Measurements from ENCODE around the gene ASIC3. TPM values are rescaled to one million over a fixed set of nuclear protein-coding genes. Genes with fewer than 3 reads are reported as not detected.
"Not testable (repeated sequence)": the region's sequence is repeated elsewhere in the genome, so short reads cannot be mapped to it uniquely, and the experiment has no call there.

The ASIC3 gene
- total RNA-seq, 6 experiments from 2014 or later = 0.53 to 1.2 (median 1.2) TPM

DNA sequence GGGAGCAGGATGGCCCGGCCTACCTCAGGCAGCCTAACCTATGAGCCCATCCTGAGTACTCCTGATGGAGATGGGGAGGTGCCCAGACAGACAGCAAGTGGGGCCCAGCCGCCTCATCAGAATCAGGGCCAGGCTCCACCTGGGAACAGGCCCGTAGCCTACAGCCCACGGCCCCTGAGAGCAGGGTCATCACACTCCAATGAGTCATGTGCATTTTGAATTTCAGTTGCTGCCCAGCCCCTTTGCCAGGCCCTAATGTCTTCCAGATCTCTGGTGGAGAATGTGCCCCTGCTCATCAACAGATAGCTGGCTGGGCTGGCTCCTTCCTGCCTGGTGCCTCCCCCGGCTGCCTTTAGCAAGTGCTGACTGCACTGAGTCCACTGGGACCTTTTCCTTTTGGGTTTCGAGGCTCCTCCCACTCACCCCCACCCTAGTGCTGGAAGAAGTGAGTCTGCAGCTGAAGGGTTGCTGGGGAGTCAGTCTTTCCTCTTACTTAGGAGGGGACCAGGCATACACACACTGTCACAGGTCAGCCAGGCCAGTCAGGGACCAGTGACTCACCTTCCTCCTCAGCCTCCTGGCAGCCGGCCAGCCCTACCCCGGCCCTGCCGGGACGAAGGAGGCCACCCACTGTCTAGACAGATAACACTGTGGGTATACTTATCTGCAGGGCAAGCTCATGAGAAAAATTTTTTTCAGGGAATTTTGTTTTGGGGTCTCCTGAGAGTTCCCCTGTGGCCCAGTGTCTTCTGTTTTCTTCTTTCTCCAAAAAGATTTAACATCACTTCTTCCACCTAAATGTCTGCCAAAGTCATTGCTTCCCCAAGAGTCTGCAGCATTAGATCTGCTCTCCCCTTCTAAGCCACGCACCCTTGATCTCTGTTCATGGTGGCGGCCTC is 9.1 kb upstream of the ASIC3 start:
- H3K27ac ChIP-seq = no peak overlapping the region
- no peaks in the 10 kb centered on the region for H3K9me3 ChIP-seq
- no peaks in the 10 kb centered on the region for H3K27me3 ChIP-seq
- peak in 2 of 3 donors; percentile 69 to 87 for DNase-seq
- TF ChIP-seq, protein P1, sequence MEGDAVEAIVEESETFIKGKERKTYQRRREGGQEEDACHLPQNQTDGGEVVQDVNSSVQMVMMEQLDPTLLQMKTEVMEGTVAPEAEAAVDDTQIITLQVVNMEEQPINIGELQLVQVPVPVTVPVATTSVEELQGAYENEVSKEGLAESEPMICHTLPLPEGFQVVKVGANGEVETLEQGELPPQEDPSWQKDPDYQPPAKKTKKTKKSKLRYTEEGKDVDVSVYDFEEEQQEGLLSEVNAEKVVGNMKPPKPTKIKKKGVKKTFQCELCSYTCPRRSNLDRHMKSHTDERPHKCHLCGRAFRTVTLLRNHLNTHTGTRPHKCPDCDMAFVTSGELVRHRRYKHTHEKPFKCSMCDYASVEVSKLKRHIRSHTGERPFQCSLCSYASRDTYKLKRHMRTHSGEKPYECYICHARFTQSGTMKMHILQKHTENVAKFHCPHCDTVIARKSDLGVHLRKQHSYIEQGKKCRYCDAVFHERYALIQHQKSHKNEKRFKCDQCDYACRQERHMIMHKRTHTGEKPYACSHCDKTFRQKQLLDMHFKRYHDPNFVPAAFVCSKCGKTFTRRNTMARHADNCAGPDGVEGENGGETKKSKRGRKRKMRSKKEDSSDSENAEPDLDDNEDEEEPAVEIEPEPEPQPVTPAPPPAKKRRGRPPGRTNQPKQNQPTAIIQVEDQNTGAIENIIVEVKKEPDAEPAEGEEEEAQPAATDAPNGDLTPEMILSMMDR (IDR thresholded peaks at IDR 0.05) = no peak
- 31% methylated on average over 8 of the region's 12 CpGs for WGBS (ENCODE audit: insufficient coverage, low coverage, low lambda C conversion rate, missing lambda C conversion rate)
- H3K36me3 ChIP-seq = peaks cover 0 to 7% (median 3%) of the 10 kb centered on the region in 4 donors
- intact Hi-C loops (cut with DNase I) = no loop called here
- ATAC-seq = peak; percentile 67 to 89 (median 78)
- H3K4me1 ChIP-seq = peaks cover 0 to 5% (median 0%) of the 10 kb centered on the region in 4 donors
- no peak overlapping the region for H3K4me3 ChIP-seq

DNA sequence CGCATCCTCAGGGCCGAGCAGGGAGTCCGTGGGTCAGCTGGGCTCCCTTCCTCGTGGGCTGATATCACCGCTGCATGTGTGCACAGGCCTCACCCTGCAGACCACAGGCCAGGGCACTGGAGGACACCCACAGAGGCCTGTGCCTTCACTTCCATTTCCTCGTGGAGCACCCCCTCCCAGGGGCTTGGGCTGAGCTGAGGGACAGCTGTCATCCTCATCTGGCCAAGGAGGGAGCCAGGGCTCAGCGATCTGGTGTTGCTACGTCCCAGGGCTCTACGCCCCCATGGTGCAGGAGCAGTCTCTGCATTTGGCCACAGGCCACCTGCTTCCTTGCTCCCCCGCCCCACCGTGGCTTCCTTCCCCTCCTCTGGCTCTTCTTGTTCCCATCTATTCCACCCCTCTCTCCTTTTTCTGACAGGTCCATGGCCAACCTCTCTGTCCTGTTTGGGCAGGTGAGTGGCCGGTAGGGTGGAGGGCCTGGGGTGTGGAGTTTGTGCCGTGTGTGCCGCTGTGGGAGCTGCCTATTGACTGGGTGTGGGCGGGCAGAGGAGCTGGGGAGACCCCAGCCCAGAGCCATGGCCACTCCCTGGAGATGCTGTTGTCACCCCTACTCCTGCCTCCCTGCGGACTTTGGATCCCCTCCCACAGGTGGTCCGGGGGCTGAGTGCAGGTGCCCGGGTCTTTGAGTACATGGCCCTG is 8.3 kb upstream of the ASIC3 start:
- H3K27ac ChIP-seq = no peak overlapping the region
- 62% methylated on average over 8 of the region's 18 CpGs for WGBS (ENCODE audit: insufficient coverage, low coverage, low lambda C conversion rate, missing lambda C conversion rate)
- TF ChIP-seq, protein P1 (IDR thresholded peaks at IDR 0.05) = no peak
- no peak for TF ChIP-seq POLR2A (IDR thresholded peaks at IDR 0.05)
- DNase-seq = no peak
- H3K9me3 ChIP-seq = no peaks in the 10 kb centered on the region
- ATAC-seq = peak in 2 of 4 donors; percentile 4 to 8
- H3K27me3 ChIP-seq = no peaks in the 10 kb centered on the region
- intact Hi-C loops (cut with DNase I) = no loop called here
- no peak overlapping the region for H3K4me3 ChIP-seq
- H3K4me1 ChIP-seq = peaks cover 0 to 5% (median 0%) of the 10 kb centered on the region in 4 donors
- peaks cover 0 to 7% (median 2%) of the 10 kb centered on the region in 4 donors for H3K36me3 ChIP-seq

DNA sequence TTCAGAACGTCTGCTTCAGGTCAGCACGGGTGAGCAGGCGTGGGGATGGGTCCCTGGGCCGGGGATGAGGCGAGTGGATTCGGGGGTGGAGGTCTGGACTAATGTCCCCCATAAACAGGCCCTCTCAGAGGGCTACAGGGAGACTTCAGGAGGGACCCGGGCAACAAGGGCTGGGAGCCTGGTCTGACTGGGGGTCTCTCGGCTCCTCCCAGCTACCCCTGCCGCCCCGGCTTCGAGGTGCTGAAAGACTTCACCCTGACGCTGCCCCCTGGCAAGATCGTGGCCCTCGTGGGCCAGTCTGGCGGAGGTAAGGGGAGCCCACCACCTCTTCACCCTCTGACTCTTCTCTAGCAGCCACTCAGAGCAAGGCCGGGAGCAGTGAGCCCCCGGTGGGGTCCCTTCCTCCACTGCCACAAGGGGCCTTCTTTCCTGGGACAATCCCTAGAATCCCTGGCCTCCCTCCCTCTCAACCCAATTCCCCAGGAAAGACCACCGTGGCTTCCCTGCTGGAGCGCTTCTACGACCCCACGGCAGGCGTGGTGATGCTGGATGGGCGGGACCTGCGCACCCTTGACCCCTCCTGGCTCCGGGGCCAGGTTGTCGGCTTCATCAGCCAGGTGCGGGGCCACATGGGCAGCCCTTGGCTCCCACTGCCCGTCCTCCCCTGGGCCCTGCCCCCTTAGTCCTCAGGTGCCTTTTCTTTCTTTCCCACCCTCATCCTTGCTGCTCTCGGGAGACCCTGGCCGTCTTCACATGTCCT is 7.5 kb upstream of the ASIC3 start:
- Histone ChIP-seq H3K4me1 (peaks cover 0 to 5% (median 0%) of the 10 kb centered on the region in 4 donors), H3K4me3 (no peak overlapping the region), H3K27ac (no peak overlapping the region), H3K27me3 (no peaks in the 10 kb centered on the region), H3K9me3 (no peaks in the 10 kb centered on the region), H3K36me3 (peaks cover 0 to 1% (median 0%) of the 10 kb centered on the region in 4 donors)
- no peak for DNase-seq
- TF ChIP-seq, protein P1 (IDR thresholded peaks at IDR 0.05) = no peak
- TF ChIP-seq POLR2A (IDR thresholded peaks at IDR 0.05) = no peak
- ATAC-seq = no peak
- intact Hi-C loops (cut with DNase I) = no loop called here
- 93% methylated on average over 10 of the region's 30 CpGs for WGBS (ENCODE audit: insufficient coverage, low coverage, low lambda C conversion rate, missing lambda C conversion rate)

DNA sequence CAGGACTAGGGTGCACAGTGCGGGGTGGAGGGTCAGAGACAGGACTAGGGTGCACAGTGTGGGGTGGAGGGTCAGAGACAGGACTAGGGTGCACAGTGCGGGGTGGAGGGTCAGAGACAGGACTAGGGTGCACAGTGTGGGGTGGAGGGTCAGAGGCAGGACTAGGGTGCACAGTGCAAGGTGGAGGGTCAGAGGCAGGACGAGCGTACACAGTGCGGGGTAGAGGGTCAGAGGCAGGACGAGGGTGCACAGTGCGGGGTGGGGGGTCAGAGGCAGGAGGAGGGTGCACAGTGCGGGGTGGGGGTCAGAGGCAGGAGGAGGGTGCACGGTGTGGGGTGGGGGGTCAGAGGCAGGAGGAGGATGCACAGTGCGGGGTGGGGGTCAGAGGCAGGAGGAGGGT is 4.9 kb upstream of the ASIC3 start:
- H3K4me1 ChIP-seq; H3K27me3 ChIP-seq; DNase-seq; H3K9me3 ChIP-seq; intact Hi-C loops (cut with DNase I); H3K27ac ChIP-seq; H3K4me3 ChIP-seq; H3K36me3 ChIP-seq; ATAC-seq: not testable (repeated sequence)
- 93% methylated on average over 9 of the region's 10 CpGs for WGBS (ENCODE audit: insufficient coverage, low coverage, low lambda C conversion rate, missing lambda C conversion rate)

Data from right lobe of liver (tissue), 6 donors.